Neural progenitor cell (in vitro differentiated cells): ENCODE results near the gene MYRFL. TPM values are rescaled to one million over a fixed set of nuclear protein-coding genes. Genes with fewer than 3 reads are reported as not detected.

Experiments used
- DNase-seq: peaks from one replicate; pipeline ENCODE4 v3.0.0-alpha.2; 2016; ENCODE audit warnings: low spot score
- H2AFZ ChIP-seq: fragments of 200-600 bp; sonication (generic); replicated peaks from 2 replicates; pipeline ENCODE4 v1.6.1; 2016; ENCODE audit warnings: antibody characterized with exemption
- H3F3A ChIP-seq: fragments of 200-600 bp; sonication (generic); 2 replicates; pipeline ENCODE4 v1.6.1; 2016; ENCODE audit warnings: antibody characterized with exemption, low read depth
- H3K27ac ChIP-seq: fragments of 200-600 bp; sonication (generic); 2 replicates; pipeline ENCODE4 v1.5.1; 2016; ENCODE audit warnings: mild to moderate bottlenecking
- H3K27me3 ChIP-seq: fragments of 200-600 bp; sonication (generic); 2 replicates; pipeline ENCODE4 v1.6.1; 2016; ENCODE audit warnings: mild to moderate bottlenecking, moderate library complexity
- H3K36me3 ChIP-seq: fragments of 200-600 bp; sonication (generic); 2 replicates; pipeline ENCODE4 v1.5.1; 2016
- H3K4me1 ChIP-seq: fragments of 200-600 bp; sonication (generic); 2 replicates; pipeline ENCODE4 v1.6.1; 2016; ENCODE audit warnings: mixed run types
- H3K4me2 ChIP-seq: fragments of 200-600 bp; sonication (generic); 2 replicates; pipeline ENCODE4 v1.6.1; 2016
- H3K4me3 ChIP-seq: fragments of 200-600 bp; sonication (generic); 2 replicates; pipeline ENCODE4 v1.5.1; 2016
- H3K79me2 ChIP-seq: fragments of 200-600 bp; sonication (generic); 2 replicates; pipeline ENCODE4 v1.6.1; 2016; ENCODE audit warnings: low read depth
- H3K9ac ChIP-seq: fragments of 200-600 bp; sonication (generic); 2 replicates; pipeline ENCODE4 v1.6.1; 2016
- H3K9me3 ChIP-seq: fragments of 200-600 bp; sonication (generic); 2 replicates; pipeline ENCODE4 v1.5.1; 2016; ENCODE audit warnings: low read depth
- H4K20me1 ChIP-seq: fragments of 200-600 bp; sonication (generic); 2 replicates; pipeline ENCODE4 v1.6.1; 2016; ENCODE audit warnings: low read depth
- H3K27ac Mint-ChIP-seq: 3 replicates; pipeline ENCODE4 v1.8.0; 2021; ENCODE audit warnings: mixed read lengths
- H3K27me3 Mint-ChIP-seq: 2 replicates; pipeline ENCODE4 v1.8.0; 2022; ENCODE audit warnings: low read depth, mild to moderate bottlenecking, inconsistent platforms, moderate library complexity, mixed read lengths; ENCODE audit not compliant: insufficient read depth
- H3K36me3 Mint-ChIP-seq: 3 replicates; pipeline ENCODE4 v1.8.0; 2021; ENCODE audit warnings: mixed read lengths
- H3K4me1 Mint-ChIP-seq: 3 replicates; pipeline ENCODE4 v1.8.0; 2021; ENCODE audit warnings: mixed read lengths
- H3K4me3 Mint-ChIP-seq: 3 replicates; pipeline ENCODE4 v1.8.0; 2021; ENCODE audit warnings: mild to moderate bottlenecking, moderate library complexity, mixed read lengths
- H3K9me3 Mint-ChIP-seq: 3 replicates; pipeline ENCODE4 v1.8.0; 2020; ENCODE audit warnings: mixed read lengths
- CTCF ChIP-seq: fragments of 200-600 bp; sonication (generic); IDR thresholded peaks from 2 replicates; pipeline ENCODE4 v1.5.1; 2017; ENCODE audit warnings: antibody characterized with exemption, mild to moderate bottlenecking
- EZH2 ChIP-seq: fragments of 200-600 bp; sonication (generic); IDR thresholded peaks from 2 replicates; pipeline ENCODE4 v1.6.1; 2017; ENCODE audit warnings: antibody characterized with exemption, mild to moderate bottlenecking, moderate library complexity
- EZH2phosphoT487 ChIP-seq: fragments of 200-600 bp; sonication (generic); IDR thresholded peaks from 2 replicates; pipeline ENCODE4 v1.6.1; 2017; ENCODE audit warnings: antibody characterized with exemption
- total RNA-seq: library from RNA; depleted of rRNA; stranded (reverse); fragments of >200 nt; gene quantifications from 2 replicates; pipeline ENCODE4 v1.2.3, GENCODE V29; 2015; ENCODE audit warnings: low replicate concordance

The MYRFL gene
- total RNA-seq, 1 donor from 2014 or later, result not detected

- Histone ChIP-seq H3K9ac (no peak overlapping the region), H3K27ac (no peak overlapping the region), H4K20me1 (no peaks in the 10 kb centered on the region), H3K79me2 (no peaks in the 10 kb centered on the region), H3K27me3 (no peaks in the 10 kb centered on the region), H3K4me1 (no peaks in the 10 kb centered on the region), H2AFZ (no peak overlapping the region), H3K36me3 (no peaks in the 10 kb centered on the region), H3F3A (no peaks in the 10 kb centered on the region), H3K4me2 (no peak overlapping the region), H3K4me3 (no peak overlapping the region), H3K9me3 (no peaks in the 10 kb centered on the region)
- Mint-ChIP-seq H3K27me3 (no peaks in the 10 kb centered on the region), H3K4me3 (no peak overlapping the region), H3K27ac (no peak overlapping the region), H3K9me3 (peaks cover 2% of the 10 kb centered on the region), H3K36me3 (no peaks in the 10 kb centered on the region), H3K4me1 (no peaks in the 10 kb centered on the region)
- no peak for TF ChIP-seq CTCF
- no peak for TF ChIP-seq EZH2phosphoT487
- TF ChIP-seq EZH2, result no peak
- no peak for DNase-seq
Observed at GRCh38 chr12:69886109-69886508, 61.1 kb downstream of the MYRFL start.

GRCh38 chr12:69886715-69887114 is 61.7 kb downstream of the MYRFL start:
- H3K27ac ChIP-seq, result no peak overlapping the region
- H3K79me2 ChIP-seq, result no peaks in the 10 kb centered on the region
- H3K9ac ChIP-seq, result no peak overlapping the region
- no peaks in the 10 kb centered on the region for H3K4me1 Mint-ChIP-seq
- H3K9me3 Mint-ChIP-seq, result peaks cover under 1% of the 10 kb centered on the region
- no peak for DNase-seq
- peaks cover 2% of the 10 kb centered on the region for H3K27me3 Mint-ChIP-seq
- no peaks in the 10 kb centered on the region for H3K27me3 ChIP-seq
- H3K9me3 ChIP-seq, result no peaks in the 10 kb centered on the region
- no peak overlapping the region for H3K4me3 ChIP-seq
- H3K36me3 Mint-ChIP-seq, result no peaks in the 10 kb centered on the region
- no peak overlapping the region for H2AFZ ChIP-seq
- H3K4me3 Mint-ChIP-seq, result no peak overlapping the region
- TF ChIP-seq EZH2 (no peak), CTCF (no peak)
- no peak overlapping the region for H3K4me2 ChIP-seq
- H3K27ac Mint-ChIP-seq, result no peak overlapping the region
- H3F3A ChIP-seq, result no peaks in the 10 kb centered on the region
- H3K4me1 ChIP-seq, result no peaks in the 10 kb centered on the region
- H3K36me3 ChIP-seq, result no peaks in the 10 kb centered on the region
- no peaks in the 10 kb centered on the region for H4K20me1 ChIP-seq

- Mint-ChIP-seq H3K27ac (no peak overlapping the region), H3K36me3 (no peaks in the 10 kb centered on the region), H3K4me3 (no peak overlapping the region), H3K9me3 (no peaks in the 10 kb centered on the region), H3K27me3 (peaks cover 2% of the 10 kb centered on the region), H3K4me1 (no peaks in the 10 kb centered on the region)
- Histone ChIP-seq H2AFZ (no peak overlapping the region), H3K4me1 (no peaks in the 10 kb centered on the region), H3K4me3 (no peak overlapping the region), H3K36me3 (no peaks in the 10 kb centered on the region), H3K9ac (no peak overlapping the region), H4K20me1 (no peaks in the 10 kb centered on the region), H3K4me2 (no peak overlapping the region), H3K9me3 (no peaks in the 10 kb centered on the region), H3K79me2 (no peaks in the 10 kb centered on the region), H3K27ac (no peak overlapping the region), H3K27me3 (no peaks in the 10 kb centered on the region), H3F3A (no peaks in the 10 kb centered on the region)
- no peak for DNase-seq
- TF ChIP-seq EZH2phosphoT487 (no peak), EZH2 (no peak), CTCF (no peak)
Observed at GRCh38 chr12:69888901-69889300, 63.9 kb downstream of the MYRFL start.
